MCF 10A (cell line): ENCODE data around the gene GOLT1A. TPM values are rescaled to one million over a fixed set of nuclear protein-coding genes. Genes with fewer than 3 reads are reported as not detected.

Experiments
- BruUV-seq: library from RNA; stranded (reverse); fragments of 400-500 nt; replicated peaks from 2 replicates; lab custom pipeline; 2021; lab: Mats Ljungman, UMichigan
- CTCF ChIA-PET: fragments of 300-600 bp; sonication (Branson Sonifier 250); formaldehyde crosslinking; extraction: SDS; loops from one replicate; lab custom pipeline; 2021; ENCODE audit warnings: antibody characterized with exemption, inconsistent platforms; lab: Yijun Ruan, JAX
- POLR2A ChIA-PET: fragments of 300-600, 350-650 bp; sonication (Branson Sonifier 250); formaldehyde crosslinking; extraction: SDS; loops from one replicate; lab custom pipeline; 2020; ENCODE audit warnings: antibody characterized with exemption, inconsistent platforms; lab: Yijun Ruan, JAX
- DNase-seq: peaks from one replicate; pipeline ENCODE4 v3.0.0-alpha.2; 2018; ENCODE audit not compliant: unreplicated experiment
- H3K27ac Mint-ChIP-seq: one replicate; pipeline ENCODE4 v1.8.0; 2022; ENCODE audit warnings: mild to moderate bottlenecking, low read depth, mixed read lengths; ENCODE audit not compliant: unreplicated experiment
- H3K27me3 Mint-ChIP-seq: one replicate; pipeline ENCODE4 v1.8.0; 2022; ENCODE audit warnings: mixed read lengths; ENCODE audit not compliant: insufficient read depth, unreplicated experiment
- H3K36me3 Mint-ChIP-seq: one replicate; pipeline ENCODE4 v1.8.0; 2022; ENCODE audit warnings: mild to moderate bottlenecking, moderate library complexity, mixed read lengths; ENCODE audit not compliant: insufficient read depth, unreplicated experiment
- H3K4me1 Mint-ChIP-seq: one replicate; pipeline ENCODE4 v1.8.0; 2022; ENCODE audit warnings: mixed read lengths; ENCODE audit not compliant: insufficient read depth, unreplicated experiment
- H3K4me3 Mint-ChIP-seq: one replicate; pipeline ENCODE4 v1.8.0; 2022; ENCODE audit warnings: mild to moderate bottlenecking, moderate library complexity, mixed read lengths; ENCODE audit not compliant: unreplicated experiment
- H3K9me3 Mint-ChIP-seq: one replicate; pipeline ENCODE4 v1.8.0; 2022; ENCODE audit warnings: mixed read lengths; ENCODE audit not compliant: unreplicated experiment
- CTCF ChIP-seq: fragments of 200-600 bp; IDR thresholded peaks from one replicate; pipeline ENCODE4 v1.8.0; 2022; ENCODE audit warnings: antibody characterized with exemption, mild to moderate bottlenecking; ENCODE audit not compliant: unreplicated experiment
- intact Hi-C: fragments of 100-400 bp; cut with micrococcal nuclease; formaldehyde crosslinking; loops from 2 replicates; pipeline ENCODE4 v1.14.1; 2022
- total RNA-seq: library from RNA; stranded (reverse); gene quantifications from 2 replicates; pipeline ENCODE4 v1.2.3, GENCODE V29; 2022

Gene GOLT1A
- total RNA-seq, 1 experiment from 2014 or later: 11.5 TPM

GRCh38 chr1:204186597-204186996 is 27.2 kb downstream of the GOLT1A start:
- no TSS peak for BruUV-seq
- peaks cover 36% of the 10 kb centered on the region for H3K27me3 Mint-ChIP-seq
- intact Hi-C loops: no loop called here

GRCh38 chr1:204181116-204181515 is 32.7 kb downstream of the GOLT1A start:
- Mint-ChIP-seq H3K4me1 (no peaks in the 10 kb centered on the region), H3K9me3 (no peaks in the 10 kb centered on the region), H3K4me3 (no peak overlapping the region), H3K27ac (no peak overlapping the region), H3K36me3 (no peaks in the 10 kb centered on the region), H3K27me3 (no peaks in the 10 kb centered on the region)
- no peak for TF ChIP-seq CTCF
- DNase-seq: no peak
- ChIA-PET CTCF (interaction anchor here (1.0 to 12.1 kb wide), 4 partner anchors 15 to 25 kb away, joined by 3 to 135 read pairs (median 20); partner anchors contain the start of gene REN), POLR2A (no interaction called here)
- BruUV-seq: no TSS peak
- intact Hi-C loops: no loop called here

More at GRCh38 chr1:204186597-204186996, 27.2 kb downstream of the GOLT1A start:
- Mint-ChIP-seq H3K4me1 (no peaks in the 10 kb centered on the region), H3K4me3 (no peak overlapping the region), H3K9me3 (no peaks in the 10 kb centered on the region), H3K27ac (no peak overlapping the region), H3K36me3 (peaks cover 5% of the 10 kb centered on the region)
- DNase-seq: no peak
- CTCF ChIA-PET: interaction anchor here (0.6 to 6.1 kb wide), 6 partner anchors 12 to 620 kb away, joined by 3 to 46 read pairs (median 8); no protein-coding TSS in a partner anchor
- POLR2A ChIA-PET: no interaction called here
- no peak for TF ChIP-seq CTCF

GRCh38 chr1:204180133-204180532 is 33.7 kb downstream of the GOLT1A start:
- no peak overlapping the region for H3K27ac Mint-ChIP-seq
- H3K9me3 Mint-ChIP-seq: no peaks in the 10 kb centered on the region
- ChIA-PET CTCF (interaction anchor here (0.7 to 12.1 kb wide), 7 partner anchors 15 to 320 kb away, joined by 3 to 135 read pairs (median 3); partner anchors contain the start of gene REN), POLR2A (no interaction called here)
- H3K27me3 Mint-ChIP-seq: no peaks in the 10 kb centered on the region
- H3K4me1 Mint-ChIP-seq: no peaks in the 10 kb centered on the region
- TF ChIP-seq CTCF: no peak
- no TSS peak for BruUV-seq
- no peak for DNase-seq
- intact Hi-C loops: no loop called here
- no peaks in the 10 kb centered on the region for H3K36me3 Mint-ChIP-seq
- H3K4me3 Mint-ChIP-seq: no peak overlapping the region

- no peak overlapping the region for H3K27ac Mint-ChIP-seq
- H3K4me3 Mint-ChIP-seq: no peak overlapping the region
- no peaks in the 10 kb centered on the region for H3K27me3 Mint-ChIP-seq
- ChIA-PET POLR2A (interaction anchor here (0.5 kb wide), 1 partner anchor 1572 kb away, joined by 3 read pairs; no protein-coding TSS in a partner anchor), CTCF (interaction anchor here (0.6 to 12.1 kb wide), 9 partner anchors 14 to 469 kb away, joined by 3 to 135 read pairs (median 4); partner anchors contain the start of gene REN)
- intact Hi-C loops: no loop called here
- no TSS peak for BruUV-seq
- DNase-seq: no peak
- H3K4me1 Mint-ChIP-seq: no peaks in the 10 kb centered on the region
- no peaks in the 10 kb centered on the region for H3K9me3 Mint-ChIP-seq
- no peaks in the 10 kb centered on the region for H3K36me3 Mint-ChIP-seq
- TF ChIP-seq CTCF: no peak
These were observed 35.1 kb downstream of the GOLT1A start for GRCh38 chr1:204178487-204179281.
